HepG2 (cell line): ENCODE results near the gene NEDD4L. TPM values are rescaled to one million over a fixed set of nuclear protein-coding genes. Genes with fewer than 3 reads are reported as not detected.

Experiments
- CCAR2 ChIP-seq: fragments of 200-400 bp; formaldehyde crosslinking; optimal IDR thresholded peaks from 2 replicates; pipeline ENCODE3; 2018; ENCODE audit warnings: low read depth, mild to moderate bottlenecking, low read length, moderate library complexity
- CREBL2 ChIP-seq: sonication (generic); formaldehyde crosslinking; IDR thresholded peaks from 2 replicates; pipeline ENCODE4 v1.8.1; 2023; ENCODE audit warnings: missing genetic modification reagents, mild to moderate bottlenecking, borderline replicate concordance
- JUND ChIP-seq: sonication (generic); formaldehyde crosslinking; IDR thresholded peaks from 2 replicates; pipeline ENCODE4 v1.8.0; 2022; ENCODE audit warnings: mild to moderate bottlenecking, missing genetic modification reagents
- MTA3 ChIP-seq: sonication (generic); formaldehyde crosslinking; IDR thresholded peaks from 2 replicates; pipeline ENCODE4 v1.4.0; 2020; ENCODE audit warnings: missing genetic modification reagents
- MXD4 ChIP-seq: IDR thresholded peaks from 2 replicates; pipeline ENCODE4 v1.6.1; 2016; ENCODE audit warnings: mild to moderate bottlenecking, missing biosample characterization, missing genetic modification reagents
- SALL1 ChIP-seq: sonication (generic); formaldehyde crosslinking; IDR thresholded peaks from 2 replicates; pipeline ENCODE4 v1.8.0; 2022; ENCODE audit warnings: mild to moderate bottlenecking, missing genetic modification reagents
- TIGD3 ChIP-seq: sonication (generic); formaldehyde crosslinking; IDR thresholded peaks from 2 replicates; pipeline ENCODE4 v1.5.1; 2020; ENCODE audit warnings: mild to moderate bottlenecking, missing genetic modification reagents, borderline replicate concordance
- TRIM24 ChIP-seq: sonication (generic); formaldehyde crosslinking; IDR thresholded peaks from 2 replicates; pipeline ENCODE4 v1.8.0; 2022; ENCODE audit warnings: mild to moderate bottlenecking, missing genetic modification reagents
- ZBTB3 ChIP-seq: sonication (generic); formaldehyde crosslinking; IDR thresholded peaks from 2 replicates; pipeline ENCODE4 v1.4.0; 2020; ENCODE audit warnings: low read depth, mild to moderate bottlenecking, moderate library complexity, missing genetic modification reagents, borderline replicate concordance
- ZKSCAN1 ChIP-seq: fragments of 150-350 bp; IDR thresholded peaks from 2 replicates; pipeline ENCODE4 v1.6.1; 2014; ENCODE audit warnings: low read length
- ZNF281 ChIP-seq: sonication (generic); formaldehyde crosslinking; IDR thresholded peaks from 2 replicates; pipeline ENCODE4 v1.4.0; 2020; ENCODE audit warnings: missing genetic modification reagents, borderline replicate concordance
- ZNF333 ChIP-seq: sonication (generic); formaldehyde crosslinking; IDR thresholded peaks from 2 replicates; pipeline ENCODE4 v1.4.0; 2020; ENCODE audit warnings: mild to moderate bottlenecking, missing genetic modification reagents, borderline replicate concordance
- ZNF354B ChIP-seq: sonication (generic); formaldehyde crosslinking; IDR thresholded peaks from 2 replicates; pipeline ENCODE4 v1.8.0; 2022; ENCODE audit warnings: mild to moderate bottlenecking, missing genetic modification reagents
- ZNF609 ChIP-seq: sonication (generic); formaldehyde crosslinking; IDR thresholded peaks from 2 replicates; pipeline ENCODE4 v1.4.0; 2020; ENCODE audit warnings: mild to moderate bottlenecking, missing genetic modification reagents, borderline replicate concordance
- ZNF704 ChIP-seq: sonication (generic); formaldehyde crosslinking; IDR thresholded peaks from 2 replicates; pipeline ENCODE4 v1.8.1; 2023; ENCODE audit warnings: mild to moderate bottlenecking, inconsistent platforms, moderate library complexity, missing genetic modification reagents, borderline replicate concordance
- polyA plus RNA-seq, 8 experiments: library from polyadenylated mRNA; depleted of rRNA in 3 of 8; stranded (reverse) in 7 of 8; unstranded in 1 of 8; fragments of >200 nt; fragmentation: Illumina TruSeq in 4 of 8; extraction: Trizol in 4 of 8; gene quantifications; 2 replicates each; pipeline versions ENCODE4 v1.2.1 to v1.2.3, GENCODE V29; 2011 to 2016; ENCODE audit warnings: low read depth in 4 of 8, missing spikeins in 1 of 8, mixed read lengths in 1 of 8; ENCODE audit not compliant: insufficient read depth in 1 of 8
- total RNA-seq, 5 experiments: library from RNA; depleted of rRNA; stranded (reverse); fragments of >200 nt; fragmentation: Illumina TruSeq; extraction: Trizol; gene quantifications; 2 replicates each; pipeline ENCODE4 v1.2.3, GENCODE V29; 2016; ENCODE audit warnings: low read depth in 1 of 5

Gene NEDD4L
- total and polyA plus RNA-seq, 2 of the 13 experiments (the other 11 are each of a cell fraction or from before 2014, with no cell fraction given) = 168 to 390 TPM

GRCh38 chr18:58054041-58054781 lies 10.2 kb downstream of the NEDD4L start (continued):
- TF ChIP-seq ZNF609 (no peak), ZKSCAN1 (no peak), ZNF354B (CRISPR knock-in tag) (no peak), ZNF333 (no peak), TRIM24 (no peak), ZBTB3 (no peak), MTA3 (CRISPR knock-in tag) (no peak), MXD4 (CRISPR knock-in tag) (no peak), TIGD3 (no peak), CCAR2 (no peak), SALL1 (peak; percentile 51), JUND (CRISPR knock-in tag) (no peak), ZNF281 (no peak), CREBL2 (no peak), ZNF704 (CRISPR knock-in tag) (no peak)
